Brain microvascular endothelial cell (primary cell): ENCODE measurements around the gene CACNA2D3.

Source experiments
- DNase-seq: peaks from one replicate; pipeline ENCODE4 v3.0.0-alpha.2; 2020
- H3K27ac ChIP-seq: fragments of 250-450 bp; sonication (Bioruptor Pico); 2 replicates; pipeline ENCODE4 v1.5.1; 2020; ENCODE audit warnings: mild to moderate bottlenecking, moderate library complexity
- H3K27me3 ChIP-seq: fragments of 250-450 bp; sonication (Bioruptor Pico); replicated peaks from 2 replicates; pipeline ENCODE4 v1.5.1; 2020; ENCODE audit warnings: mild to moderate bottlenecking
- H3K36me3 ChIP-seq: fragments of 250-450 bp; sonication (Bioruptor Pico); replicated peaks from 2 replicates; pipeline ENCODE4 v1.5.1; 2020; ENCODE audit warnings: mild to moderate bottlenecking
- H3K4me3 ChIP-seq: 2 replicates; pipeline ENCODE4 v1.5.1; 2011; ENCODE audit warnings: low read depth, mild to moderate bottlenecking, control low read depth, low read length, moderate library complexity
- in situ Hi-C: cut with HindIII; loops from 2 replicates; pipeline ENCODE4 v1.10.0; 2017; ENCODE audit warnings: low sequenced_read_pairs, low pct_ligation_motif_present
- TF ChIP-seq, protein P1 (sequence below): IDR thresholded peaks from 2 replicates; pipeline ENCODE4 v1.5.1; 2011; ENCODE audit warnings: low read depth, mild to moderate bottlenecking, moderate library complexity, low read length, control low read depth, inconsistent platforms; ENCODE audit errors: missing control alignments

Gene CACNA2D3

DNA sequence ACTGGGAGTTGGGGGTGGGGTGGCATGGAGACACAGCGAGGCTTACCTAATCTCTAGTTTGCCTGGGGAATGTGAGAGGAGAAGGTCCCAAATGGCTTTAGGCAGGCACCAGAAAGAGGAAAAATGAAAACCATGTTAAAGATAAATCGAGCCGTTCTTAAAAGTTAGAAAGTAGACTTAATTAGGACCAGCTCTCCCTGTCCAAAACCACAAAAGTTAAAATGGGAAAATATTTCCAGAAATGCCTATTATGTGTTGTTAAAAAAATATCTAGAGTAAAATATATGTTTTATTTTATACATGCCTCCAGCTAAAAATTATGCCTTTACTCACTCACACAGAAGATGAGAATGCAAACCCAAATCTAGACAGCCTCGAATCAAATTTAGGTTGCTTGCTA is 755.4 kb downstream of the CACNA2D3 start:
- Histone ChIP-seq H3K27me3 (no peaks in the 10 kb centered on the region), H3K4me3 (no peak overlapping the region), H3K36me3 (no peaks in the 10 kb centered on the region), H3K27ac (no peak overlapping the region)
- TF ChIP-seq, protein P1, sequence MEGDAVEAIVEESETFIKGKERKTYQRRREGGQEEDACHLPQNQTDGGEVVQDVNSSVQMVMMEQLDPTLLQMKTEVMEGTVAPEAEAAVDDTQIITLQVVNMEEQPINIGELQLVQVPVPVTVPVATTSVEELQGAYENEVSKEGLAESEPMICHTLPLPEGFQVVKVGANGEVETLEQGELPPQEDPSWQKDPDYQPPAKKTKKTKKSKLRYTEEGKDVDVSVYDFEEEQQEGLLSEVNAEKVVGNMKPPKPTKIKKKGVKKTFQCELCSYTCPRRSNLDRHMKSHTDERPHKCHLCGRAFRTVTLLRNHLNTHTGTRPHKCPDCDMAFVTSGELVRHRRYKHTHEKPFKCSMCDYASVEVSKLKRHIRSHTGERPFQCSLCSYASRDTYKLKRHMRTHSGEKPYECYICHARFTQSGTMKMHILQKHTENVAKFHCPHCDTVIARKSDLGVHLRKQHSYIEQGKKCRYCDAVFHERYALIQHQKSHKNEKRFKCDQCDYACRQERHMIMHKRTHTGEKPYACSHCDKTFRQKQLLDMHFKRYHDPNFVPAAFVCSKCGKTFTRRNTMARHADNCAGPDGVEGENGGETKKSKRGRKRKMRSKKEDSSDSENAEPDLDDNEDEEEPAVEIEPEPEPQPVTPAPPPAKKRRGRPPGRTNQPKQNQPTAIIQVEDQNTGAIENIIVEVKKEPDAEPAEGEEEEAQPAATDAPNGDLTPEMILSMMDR: no peak
- no peak for DNase-seq
- in situ Hi-C loops: no loop called here

GRCh38 chr3:54878145-54878544 is 755.8 kb downstream of the CACNA2D3 start:
- Histone ChIP-seq H3K27me3 (no peaks in the 10 kb centered on the region), H3K36me3 (no peaks in the 10 kb centered on the region), H3K27ac (no peak overlapping the region), H3K4me3 (no peak overlapping the region)
- in situ Hi-C loops: no loop called here
- TF ChIP-seq, protein P1: no peak
- no peak for DNase-seq

DNA sequence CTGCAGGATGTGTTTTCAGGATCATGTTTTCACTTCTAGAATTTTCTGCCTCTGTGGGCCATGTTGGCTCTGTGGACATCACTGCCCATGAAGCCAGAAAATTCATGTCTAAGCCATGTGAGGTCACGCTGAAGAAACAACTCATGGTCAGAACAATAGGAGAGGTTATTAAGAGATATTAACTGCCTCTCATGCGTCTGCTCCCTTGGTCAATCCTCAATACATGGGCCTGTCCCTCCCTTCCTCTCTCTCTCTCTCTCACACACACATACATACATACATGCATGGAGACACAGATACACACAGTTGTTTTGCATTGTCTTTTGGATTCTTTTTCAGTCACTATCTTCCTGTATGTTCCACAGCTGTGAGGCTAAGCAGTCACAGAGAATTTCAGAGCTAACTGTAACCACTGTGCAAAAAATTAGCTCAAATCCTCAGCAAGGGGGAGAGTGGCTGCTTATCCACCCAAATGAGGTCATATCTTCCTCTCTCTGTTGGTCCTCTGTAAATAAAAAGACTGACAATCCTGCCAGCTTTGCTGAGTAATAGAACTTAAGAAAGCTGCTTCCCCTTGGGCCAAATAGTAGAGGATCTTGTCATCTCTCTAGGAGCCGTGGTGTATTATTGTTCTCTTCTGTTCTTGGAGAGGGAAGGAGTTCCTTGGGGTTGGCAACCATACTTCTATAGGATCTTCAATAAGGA is 759.9 kb downstream of the CACNA2D3 start:
- TF ChIP-seq, protein P1: no peak
- no peaks in the 10 kb centered on the region for H3K27me3 ChIP-seq
- H3K27ac ChIP-seq: no peak overlapping the region
- in situ Hi-C loops: no loop called here
- peak; percentile 79 for DNase-seq
- H3K36me3 ChIP-seq: no peaks in the 10 kb centered on the region
- H3K4me3 ChIP-seq: no peak overlapping the region

DNA sequence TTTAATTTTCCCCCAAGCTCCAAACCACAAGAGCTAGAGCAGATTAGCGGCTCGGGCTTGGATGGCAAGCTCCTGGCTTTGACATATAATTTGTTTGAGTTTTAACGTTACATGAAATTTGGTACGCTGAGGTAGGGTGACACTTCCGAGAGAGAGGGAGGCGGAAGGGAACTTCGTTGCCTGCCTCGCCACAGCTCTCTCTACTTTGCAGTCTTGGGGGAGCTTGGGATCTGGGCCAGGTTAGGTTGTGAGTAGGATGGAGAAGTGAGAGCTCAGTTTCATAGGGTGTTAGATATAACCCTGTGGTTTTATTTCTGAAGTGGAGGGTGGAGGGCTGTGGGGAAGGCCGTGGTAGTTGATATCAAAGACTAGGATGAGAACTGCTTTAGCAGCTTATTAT is 765.8 kb downstream of the CACNA2D3 start:
- no peak for DNase-seq
- no peak overlapping the region for H3K4me3 ChIP-seq
- no peaks in the 10 kb centered on the region for H3K36me3 ChIP-seq
- H3K27me3 ChIP-seq: no peaks in the 10 kb centered on the region
- TF ChIP-seq, protein P1: no peak
- H3K27ac ChIP-seq: no peak overlapping the region
- in situ Hi-C loops: no loop called here

DNA sequence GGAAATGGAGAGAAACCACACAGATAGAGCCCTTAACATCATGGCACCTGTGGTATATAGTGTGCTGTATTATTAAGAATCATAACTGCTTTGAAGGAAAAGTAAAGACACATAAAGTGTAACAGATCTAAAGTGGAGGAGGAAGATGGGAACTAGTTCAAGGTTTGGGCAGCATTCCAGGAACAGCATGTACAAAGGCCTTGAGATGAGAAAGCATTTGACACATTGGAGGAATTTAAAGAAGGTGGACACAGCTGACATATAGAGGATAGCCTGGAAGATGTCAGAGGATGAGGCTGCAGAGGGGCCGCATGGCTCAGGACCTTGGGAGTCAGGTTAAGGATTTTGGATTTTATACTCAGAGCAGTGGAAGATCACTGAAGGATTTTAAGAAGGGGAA is 766.5 kb downstream of the CACNA2D3 start:
- no peak overlapping the region for H3K4me3 ChIP-seq
- H3K27me3 ChIP-seq: no peaks in the 10 kb centered on the region
- in situ Hi-C loops: no loop called here
- no peak for DNase-seq
- TF ChIP-seq, protein P1: no peak
- H3K36me3 ChIP-seq: no peaks in the 10 kb centered on the region
- H3K27ac ChIP-seq: no peak overlapping the region

DNA sequence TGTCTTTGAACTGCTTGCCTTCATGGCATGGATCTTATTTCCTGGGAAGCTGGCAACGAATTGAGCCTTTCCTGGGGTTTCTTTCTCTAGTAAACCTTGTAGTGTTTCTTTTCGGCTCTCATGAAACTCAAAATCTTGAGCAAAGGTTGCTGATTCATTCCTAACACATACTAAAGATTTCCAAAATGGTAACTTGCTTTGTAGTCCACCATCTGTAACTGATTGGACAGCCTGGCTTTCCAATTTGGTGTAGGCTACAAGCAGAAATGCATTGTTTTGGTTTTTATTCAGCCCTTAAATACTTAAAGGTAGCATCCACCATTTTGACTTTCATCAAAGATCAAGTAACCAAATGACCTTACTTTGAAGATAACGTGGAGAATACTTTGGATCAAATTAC is 767.4 kb downstream of the CACNA2D3 start:
- Histone ChIP-seq H3K4me3 (no peak overlapping the region), H3K36me3 (no peaks in the 10 kb centered on the region), H3K27ac (no peak overlapping the region), H3K27me3 (no peaks in the 10 kb centered on the region)
- TF ChIP-seq, protein P1: no peak
- no peak for DNase-seq
- in situ Hi-C loops: no loop called here
